ENCODE measurements around the gene DTD1. TPM values are rescaled to one million over a fixed set of nuclear protein-coding genes. Genes with fewer than 3 reads are reported as not detected.

DTD1 gene
- total RNA-seq, result 59.1 and 69.1 TPM in 2 replicates

GRCh38 chr20:18587665-18588573 is at the start of gene DTD1:
DTD1 (plus strand) TSS chr20:18588054; CDS start chr20:18588073, 19 bp downstream.

GRCh38 chr20:18566892-18567738 is 20.7 kb upstream of the DTD1 start, which contains the start of gene SMIM26:
SMIM26 (plus strand) TSS chr20:18567432; CDS start chr20:18567479, 47 bp downstream.

GRCh38 chr20:18813483-18813882 is 225.6 kb downstream of the DTD1 start, which contains the start of gene SCP2D1:
SCP2D1 (plus strand) TSS chr20:18813783; CDS start chr20:18813816, 33 bp downstream.

Other genes with a start within 250 kb of the DTD1 start
- 0.33 and 0.43 TPM in 2 replicates for gene DZANK1, start 121.0 kb upstream of the DTD1 start, total RNA-seq
- 12.9 and 20.4 TPM in 2 replicates for gene POLR3F, start 120.7 kb upstream of the DTD1 start, total RNA-seq
- gene RBBP9, start 90.8 kb upstream of the DTD1 start, total RNA-seq, result 11.8 and 13.2 TPM in 2 replicates
- 33.3 and 37.4 TPM in 2 replicates for gene SEC23B, start 80.1 kb upstream of the DTD1 start, total RNA-seq
- 85.3 and 164 TPM in 2 replicates for gene SMIM26, start 20.6 kb upstream of the DTD1 start, total RNA-seq
- gene SCP2D1, start 225.7 kb downstream of the DTD1 start, total RNA-seq, result not detected in 2 replicates

Data from dermis lymphatic vessel endothelial cell (primary cell).